ENCODE data around the gene LHX3.

LHX3 gene

GRCh38 chr9:136245219-136246150 is 40.6 kb upstream of the LHX3 start, which contains the start of gene QSOX2:
TSS of gene QSOX2 (minus strand) at chr9:136245812. CDS start at chr9:136245803, 9 bp downstream.
- peaks cover 23% of the 10 kb centered on the region for H3K27me3 Mint-ChIP-seq
- H3K4me3 Mint-ChIP-seq: peak within 1 kb of the TSS; percentile 94
- peaks cover 2% of the 10 kb centered on the region for H3K36me3 Mint-ChIP-seq
- CTCF ChIA-PET: no interaction called here
- H3K4me1 Mint-ChIP-seq: peaks cover 30% of the 10 kb centered on the region
- peak within 1 kb of the TSS; percentile 90 for H3K27ac Mint-ChIP-seq
- DNase-seq: peak; percentile 86
- no peaks in the 10 kb centered on the region for H3K9me3 Mint-ChIP-seq

DNA sequence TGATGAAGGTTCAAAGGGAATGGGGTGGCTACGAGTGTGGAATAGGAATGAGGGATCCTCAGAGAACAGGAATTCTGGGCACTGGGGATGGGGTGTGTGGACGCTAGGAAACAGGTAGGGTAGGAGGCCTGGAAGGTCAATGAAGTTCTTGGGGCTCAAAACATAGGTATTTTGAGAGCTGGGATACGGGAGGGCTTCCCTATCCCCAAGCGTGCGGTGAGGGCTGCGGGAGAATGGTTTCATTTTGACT is 40.0 kb upstream of the LHX3 start:
- no peak for DNase-seq
- Mint-ChIP-seq H3K9me3 (no peaks in the 10 kb centered on the region), H3K4me1 (peaks cover 30% of the 10 kb centered on the region), H3K27ac (peak overlapping the region; percentile 90), H3K4me3 (peak overlapping the region; percentile 94), H3K36me3 (peaks cover 2% of the 10 kb centered on the region), H3K27me3 (peaks cover 20% of the 10 kb centered on the region)
- CTCF ChIA-PET: no interaction called here

DNA sequence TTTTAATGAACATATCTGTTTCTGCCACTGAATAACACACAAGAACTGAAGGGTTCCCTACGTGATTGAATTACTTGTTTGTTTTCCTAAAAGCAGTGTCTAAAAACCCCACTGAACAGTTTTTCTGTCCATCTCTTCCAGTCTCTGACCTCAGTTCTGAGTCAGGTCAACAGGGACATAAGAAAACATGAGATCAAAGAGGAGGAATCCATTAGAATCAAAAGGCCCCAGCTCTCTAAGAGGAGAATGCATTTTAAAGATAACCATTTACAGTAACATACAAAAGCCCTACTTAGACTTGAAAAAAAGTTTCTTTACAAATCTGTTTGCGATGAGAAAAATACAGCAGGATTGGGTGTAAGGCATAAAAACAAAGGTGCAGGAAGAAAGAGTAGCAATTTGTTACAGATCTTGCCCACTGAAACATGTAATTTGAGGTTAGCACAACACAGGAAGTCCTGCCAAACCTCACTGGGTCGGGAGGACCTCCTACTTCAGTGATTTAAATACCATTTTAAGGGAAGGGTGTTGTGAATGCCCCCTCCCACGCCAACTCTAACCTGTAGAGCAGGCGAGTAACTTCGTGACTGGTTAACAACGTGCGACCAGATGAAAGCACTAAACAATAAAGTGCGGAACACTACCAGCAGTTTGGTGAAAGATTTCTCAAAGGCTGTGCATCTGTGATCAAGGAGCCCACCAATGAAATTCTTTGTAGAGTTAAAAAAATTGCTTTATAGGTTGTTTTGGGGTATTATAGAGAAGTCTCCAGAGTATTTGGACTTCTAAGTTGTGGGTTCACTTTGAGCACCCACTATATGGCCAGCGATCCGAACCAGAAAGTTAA is 39.4 kb upstream of the LHX3 start:
- Mint-ChIP-seq H3K9me3 (no peaks in the 10 kb centered on the region), H3K4me1 (peaks cover 30% of the 10 kb centered on the region), H3K27ac (peak overlapping the region; percentile 90), H3K4me3 (peak overlapping the region; percentile 94), H3K36me3 (peaks cover 2% of the 10 kb centered on the region), H3K27me3 (peaks cover 14% of the 10 kb centered on the region)
- peak; percentile 63 for DNase-seq
- CTCF ChIA-PET: interaction anchor here (1.5 kb wide), 1 partner anchor 21 kb away, joined by 3 read pairs; no protein-coding TSS in a partner anchor

DNA sequence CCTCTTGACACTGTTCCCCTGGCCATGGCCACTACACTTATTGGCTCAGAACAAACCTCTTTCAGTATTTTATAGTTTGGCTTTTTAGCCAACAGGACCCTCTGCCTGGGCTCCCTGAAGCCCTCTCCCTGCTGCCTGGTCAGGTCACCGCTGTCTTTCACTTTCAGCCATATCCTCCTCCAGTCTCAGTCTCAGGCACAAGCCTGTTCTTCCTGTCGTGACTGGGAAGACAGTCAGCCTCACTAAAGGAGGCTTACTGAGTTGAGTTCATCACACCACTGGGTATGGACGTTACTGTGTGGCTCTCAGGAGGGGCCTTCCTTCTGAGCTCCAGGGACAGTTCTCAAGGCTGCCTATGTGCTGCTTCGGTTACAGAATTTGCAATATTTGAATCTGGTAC is 38.7 kb upstream of the LHX3 start:
- Mint-ChIP-seq H3K4me3 (peak overlapping the region; percentile 94), H3K27me3 (peaks cover 14% of the 10 kb centered on the region), H3K36me3 (peaks cover 2% of the 10 kb centered on the region), H3K4me1 (peaks cover 30% of the 10 kb centered on the region), H3K27ac (peak overlapping the region; percentile 90), H3K9me3 (no peaks in the 10 kb centered on the region)
- no peak for DNase-seq
- CTCF ChIA-PET: interaction anchor here (0.8 to 2.2 kb wide), 5 partner anchors 9 to 21 kb away, joined by 3 to 8 read pairs (median 4); no protein-coding TSS in a partner anchor

DNA sequence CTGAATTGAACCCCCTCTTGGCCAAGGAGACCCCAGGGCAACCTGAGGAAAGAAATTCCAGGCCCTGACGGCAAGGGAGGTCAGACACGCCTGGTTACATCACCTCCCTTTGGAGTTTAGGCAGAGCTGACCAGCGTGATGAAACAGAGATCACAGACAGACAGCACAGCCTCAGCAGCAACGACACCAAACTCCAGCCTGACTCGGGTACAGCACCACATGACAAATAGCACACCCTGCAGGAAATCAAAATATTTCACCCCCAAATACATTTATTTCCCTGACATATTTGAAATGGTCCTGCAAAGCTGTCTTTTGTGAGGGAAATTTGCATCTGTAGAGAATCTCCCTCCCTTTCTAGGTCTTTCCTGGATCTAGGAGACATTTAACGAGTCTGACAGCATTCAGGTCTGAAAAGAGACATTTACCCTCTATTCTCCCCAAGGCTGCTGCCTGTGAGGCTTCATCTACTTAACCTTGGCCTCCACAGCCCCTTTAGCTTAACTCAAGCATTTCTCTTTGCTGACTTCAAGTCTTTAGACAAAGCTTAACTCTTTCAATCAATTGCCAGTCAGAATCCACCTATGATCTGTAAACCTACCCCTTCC is 38.1 kb upstream of the LHX3 start:
- Mint-ChIP-seq H3K27ac (peak overlapping the region; percentile 90), H3K9me3 (no peaks in the 10 kb centered on the region), H3K4me3 (no peak overlapping the region), H3K27me3 (peaks cover 14% of the 10 kb centered on the region), H3K36me3 (peaks cover 2% of the 10 kb centered on the region), H3K4me1 (peaks cover 30% of the 10 kb centered on the region)
- no peak for DNase-seq
- CTCF ChIA-PET: interaction anchor here (0.8 to 2.2 kb wide), 5 partner anchors 9 to 20 kb away, joined by 3 to 8 read pairs (median 4); no protein-coding TSS in a partner anchor

- H3K4me1 Mint-ChIP-seq: peaks cover 30% of the 10 kb centered on the region
These were observed 37.3 kb upstream of the LHX3 start for GRCh38 chr9:136242248-136242647.

DNA sequence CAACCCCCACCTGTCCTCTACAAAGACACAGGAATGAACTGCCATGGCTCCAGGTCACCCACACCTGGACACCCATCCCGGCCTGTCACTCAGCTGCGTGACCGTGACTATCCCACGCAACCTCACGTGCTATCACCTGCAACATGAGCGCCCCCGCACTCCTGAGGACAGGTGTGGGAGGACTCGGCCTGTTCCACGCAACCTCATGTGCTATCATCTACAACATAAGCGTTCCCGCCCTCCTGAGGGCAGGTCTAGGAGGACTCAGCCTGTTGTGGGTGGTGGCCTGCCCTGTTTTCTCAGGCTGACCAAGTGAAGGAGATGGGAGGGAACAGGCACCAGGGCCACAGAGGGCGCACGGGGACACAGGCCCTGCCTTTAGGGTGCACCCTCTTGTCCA is 36.6 kb upstream of the LHX3 start:
- H3K9me3 Mint-ChIP-seq: no peaks in the 10 kb centered on the region
- H3K27ac Mint-ChIP-seq: no peak overlapping the region
- DNase-seq: no peak
- no peak overlapping the region for H3K4me3 Mint-ChIP-seq
- CTCF ChIA-PET: interaction anchor here (2.2 kb wide), 1 partner anchor 15 kb away, joined by 8 read pairs; no protein-coding TSS in a partner anchor
- H3K36me3 Mint-ChIP-seq: peaks cover 2% of the 10 kb centered on the region
- peaks cover 30% of the 10 kb centered on the region for H3K4me1 Mint-ChIP-seq
- H3K27me3 Mint-ChIP-seq: peaks cover 2% of the 10 kb centered on the region

More at GRCh38 chr9:136242248-136242647, 37.3 kb upstream of the LHX3 start:
- Mint-ChIP-seq H3K9me3 (no peaks in the 10 kb centered on the region), H3K4me3 (no peak overlapping the region), H3K27ac (no peak overlapping the region), H3K36me3 (peaks cover 2% of the 10 kb centered on the region), H3K27me3 (peaks cover 9% of the 10 kb centered on the region)
- CTCF ChIA-PET: interaction anchor here (1.9 to 2.2 kb wide), 2 partner anchors 16 to 17 kb away, joined by 6 to 8 read pairs; no protein-coding TSS in a partner anchor
- no peak for DNase-seq

GRCh38 chr9:136240941-136241340 is 36.0 kb upstream of the LHX3 start:
- no peak overlapping the region for H3K27ac Mint-ChIP-seq
- CTCF ChIA-PET: no interaction called here
- peaks cover 27% of the 10 kb centered on the region for H3K4me1 Mint-ChIP-seq
- H3K27me3 Mint-ChIP-seq: no peaks in the 10 kb centered on the region
- no peak overlapping the region for H3K4me3 Mint-ChIP-seq
- H3K36me3 Mint-ChIP-seq: peaks cover 2% of the 10 kb centered on the region
- H3K9me3 Mint-ChIP-seq: no peaks in the 10 kb centered on the region
- no peak for DNase-seq

DNA sequence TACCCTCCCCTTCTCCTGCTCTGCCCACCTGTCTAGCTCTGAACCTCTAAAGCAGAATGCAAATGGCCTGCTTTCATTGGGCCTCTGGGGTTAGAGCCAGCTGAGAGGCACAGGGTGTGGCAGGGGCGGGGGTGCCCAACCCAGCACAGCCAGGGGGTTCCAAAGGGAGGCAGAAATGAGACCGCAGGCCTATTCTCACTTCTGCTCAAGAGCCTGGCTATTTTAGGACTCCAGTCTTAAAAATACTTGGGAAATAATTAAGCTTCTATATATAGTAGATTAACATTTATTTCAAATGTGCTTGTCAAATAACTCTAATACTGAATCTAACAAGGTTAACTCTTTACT is 35.0 kb upstream of the LHX3 start:
- H3K9me3 Mint-ChIP-seq: no peaks in the 10 kb centered on the region
- H3K4me3 Mint-ChIP-seq: no peak overlapping the region
- H3K27ac Mint-ChIP-seq: no peak overlapping the region
- H3K27me3 Mint-ChIP-seq: no peaks in the 10 kb centered on the region
- no peak for DNase-seq
- peaks cover 5% of the 10 kb centered on the region for H3K36me3 Mint-ChIP-seq
- CTCF ChIA-PET: interaction anchor here (0.6 kb wide), 1 partner anchor 65 kb away, joined by 3 read pairs; no protein-coding TSS in a partner anchor
- peaks cover 24% of the 10 kb centered on the region for H3K4me1 Mint-ChIP-seq

DNA sequence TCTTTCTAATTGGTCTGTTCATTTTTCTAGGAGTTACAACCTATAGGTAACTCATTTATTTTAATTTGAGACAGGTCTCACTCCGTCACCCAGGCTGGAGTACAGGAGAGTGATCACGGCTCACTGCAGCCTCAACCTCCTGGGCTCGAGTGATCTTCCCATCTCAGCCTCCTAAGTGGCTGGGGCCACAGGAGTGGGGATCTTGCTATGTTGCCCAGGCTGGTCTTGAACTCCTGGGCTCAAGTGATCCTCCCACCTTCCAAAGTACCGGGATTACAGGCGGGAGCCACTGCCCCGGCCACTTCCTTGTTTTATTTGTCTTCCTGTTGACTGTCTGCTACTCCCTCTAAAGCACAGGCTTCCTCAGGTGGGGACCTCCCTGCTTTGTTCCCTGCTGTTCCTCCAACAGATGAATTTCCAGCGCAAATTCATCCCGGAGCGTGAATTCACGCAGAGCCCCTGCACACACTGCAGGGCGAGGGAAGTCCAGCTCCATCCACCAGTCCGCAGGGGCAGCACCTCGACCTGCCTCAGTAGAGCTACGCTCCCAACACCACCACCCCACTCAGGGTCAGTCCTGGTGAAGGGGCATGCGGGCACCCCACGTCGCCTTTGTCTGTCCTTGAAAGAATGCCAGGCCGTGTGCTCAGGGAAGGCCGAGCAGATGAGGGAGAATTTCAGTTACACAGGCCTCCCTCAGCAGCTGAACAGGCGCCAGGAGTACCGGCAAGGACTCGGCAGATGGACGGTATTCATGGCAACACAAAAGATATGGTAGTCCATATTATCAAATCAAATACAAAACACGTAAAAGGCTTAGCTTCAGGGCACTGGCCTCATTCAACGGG is 34.4 kb upstream of the LHX3 start:
- no peak for DNase-seq
- Mint-ChIP-seq H3K27me3 (no peaks in the 10 kb centered on the region), H3K27ac (no peak overlapping the region), H3K9me3 (no peaks in the 10 kb centered on the region), H3K4me3 (no peak overlapping the region), H3K4me1 (peaks cover 18% of the 10 kb centered on the region), H3K36me3 (peaks cover 7% of the 10 kb centered on the region)
- CTCF ChIA-PET: interaction anchor here (0.6 kb wide), 1 partner anchor 64 kb away, joined by 3 read pairs; no protein-coding TSS in a partner anchor

- H3K27me3 Mint-ChIP-seq: no peaks in the 10 kb centered on the region
- H3K9me3 Mint-ChIP-seq: no peaks in the 10 kb centered on the region
- H3K36me3 Mint-ChIP-seq: peaks cover 7% of the 10 kb centered on the region
- H3K4me3 Mint-ChIP-seq: no peak overlapping the region
- CTCF ChIA-PET: interaction anchor here (0.6 kb wide), 1 partner anchor 14 kb away, joined by 3 read pairs; no protein-coding TSS in a partner anchor
- DNase-seq: no peak
- no peak overlapping the region for H3K27ac Mint-ChIP-seq
- H3K4me1 Mint-ChIP-seq: peaks cover 15% of the 10 kb centered on the region
These were observed 33.4 kb upstream of the LHX3 start for GRCh38 chr9:136238342-136238732.

- peaks cover 7% of the 10 kb centered on the region for H3K36me3 Mint-ChIP-seq
- DNase-seq: no peak
These were observed 32.8 kb upstream of the LHX3 start for GRCh38 chr9:136237486-136238341.

More at GRCh38 chr9:136237486-136238341, 32.8 kb upstream of the LHX3 start:
- Mint-ChIP-seq H3K9me3 (no peaks in the 10 kb centered on the region), H3K27ac (no peak overlapping the region), H3K4me3 (no peak overlapping the region), H3K27me3 (no peaks in the 10 kb centered on the region), H3K4me1 (peaks cover 15% of the 10 kb centered on the region)
- CTCF ChIA-PET: interaction anchor here (0.8 kb wide), 1 partner anchor 11 kb away, joined by 3 read pairs; no protein-coding TSS in a partner anchor
